KMS-11 (cell line): ENCODE data around the gene CSMD2.

Experiments used
- H2AFZ ChIP-seq: fragments of 200-600 bp; sonication (generic); 2 replicates; pipeline ENCODE4 v1.6.1; 2016; ENCODE audit warnings: antibody characterized with exemption, mixed run types, low read depth
- H3K27ac ChIP-seq: fragments of 200-600 bp; sonication (generic); 2 replicates; pipeline ENCODE4 v1.6.1; 2016; ENCODE audit warnings: mild to moderate bottlenecking, mixed run types
- H3K27me3 ChIP-seq: fragments of 200-600 bp; sonication (generic); 2 replicates; pipeline ENCODE4 v1.6.1; 2017; ENCODE audit warnings: mild to moderate bottlenecking, low read depth, mixed run types, moderate library complexity; ENCODE audit not compliant: insufficient read depth
- H3K36me3 ChIP-seq: fragments of 200-600 bp; sonication (generic); 2 replicates; pipeline ENCODE4 v1.6.1; 2017; ENCODE audit warnings: mild to moderate bottlenecking, mixed run types; ENCODE audit not compliant: insufficient read depth
- H3K4me1 ChIP-seq: fragments of 200-600 bp; sonication (generic); 2 replicates; pipeline ENCODE4 v1.6.1; 2016; ENCODE audit warnings: mild to moderate bottlenecking, low read depth, mixed run types; ENCODE audit not compliant: poor library complexity, severe bottlenecking
- H3K4me2 ChIP-seq: fragments of 200-600 bp; sonication (generic); 2 replicates; pipeline ENCODE4 v1.7.0; 2016; ENCODE audit warnings: mild to moderate bottlenecking, mixed run types
- H3K4me3 ChIP-seq: fragments of 200-600 bp; sonication (generic); IDR thresholded peaks from 2 replicates; pipeline ENCODE4 v1.6.1; 2017; ENCODE audit warnings: low read depth, low read length, mixed read lengths; ENCODE audit not compliant: insufficient read depth
- H3K79me2 ChIP-seq: fragments of 200-600 bp; sonication (generic); 2 replicates; pipeline ENCODE4 v1.6.1; 2016; ENCODE audit warnings: low read depth, mixed run types; ENCODE audit not compliant: insufficient read depth
- H3K9ac ChIP-seq: fragments of 200-600 bp; sonication (generic); 2 replicates; pipeline ENCODE4 v1.6.1; 2016; ENCODE audit warnings: mild to moderate bottlenecking, mixed run types
- H4K20me1 ChIP-seq: fragments of 200-600 bp; sonication (generic); 2 replicates; pipeline ENCODE4 v1.6.1; 2016; ENCODE audit warnings: mild to moderate bottlenecking, mixed run types; ENCODE audit not compliant: insufficient read depth
- CTCF ChIP-seq: fragments of 200-600 bp; sonication (generic); conservative IDR thresholded peaks from 2 replicates; pipeline ENCODE4 v1.6.1; 2017; ENCODE audit warnings: low read depth, mild to moderate bottlenecking, antibody characterized with exemption, low read length, moderate library complexity, mixed read lengths

The CSMD2 gene

GRCh38 chr1:34037109-34037508 lies 127.9 kb downstream of the CSMD2 start:
- H3K36me3 ChIP-seq: no peaks in the 10 kb centered on the region
- no peak overlapping the region for H3K27ac ChIP-seq
- H3K4me2 ChIP-seq: no peak overlapping the region
- no peak for TF ChIP-seq CTCF
- no peak overlapping the region for H2AFZ ChIP-seq
- no peaks in the 10 kb centered on the region for H4K20me1 ChIP-seq
- H3K79me2 ChIP-seq: no peaks in the 10 kb centered on the region
- H3K9ac ChIP-seq: no peak overlapping the region
- H3K4me3 ChIP-seq: no peak overlapping the region
- H3K4me1 ChIP-seq: no peaks in the 10 kb centered on the region
- H3K27me3 ChIP-seq: no peaks in the 10 kb centered on the region

- no peaks in the 10 kb centered on the region for H3K4me1 ChIP-seq
- no peaks in the 10 kb centered on the region for H3K79me2 ChIP-seq
- H3K9ac ChIP-seq: no peak overlapping the region
- no peak for TF ChIP-seq CTCF
- no peaks in the 10 kb centered on the region for H3K36me3 ChIP-seq
- H3K4me2 ChIP-seq: no peak overlapping the region
- no peak overlapping the region for H3K27ac ChIP-seq
- no peaks in the 10 kb centered on the region for H4K20me1 ChIP-seq
- no peaks in the 10 kb centered on the region for H3K27me3 ChIP-seq
- H2AFZ ChIP-seq: no peak overlapping the region
- H3K4me3 ChIP-seq: no peak overlapping the region
Observed at GRCh38 chr1:34034036-34034435, 131.0 kb downstream of the CSMD2 start.

- H3K4me1 ChIP-seq: no peaks in the 10 kb centered on the region
- no peak overlapping the region for H3K4me2 ChIP-seq
- H4K20me1 ChIP-seq: no peaks in the 10 kb centered on the region
- H2AFZ ChIP-seq: no peak overlapping the region
- no peak overlapping the region for H3K27ac ChIP-seq
- no peak overlapping the region for H3K4me3 ChIP-seq
- H3K9ac ChIP-seq: no peak overlapping the region
- H3K27me3 ChIP-seq: no peaks in the 10 kb centered on the region
- TF ChIP-seq CTCF: no peak
- H3K79me2 ChIP-seq: no peaks in the 10 kb centered on the region
- no peaks in the 10 kb centered on the region for H3K36me3 ChIP-seq
Observed at GRCh38 chr1:34029954-34030353, 135.1 kb downstream of the CSMD2 start.

- no peaks in the 10 kb centered on the region for H4K20me1 ChIP-seq
- no peak for TF ChIP-seq CTCF
- no peak overlapping the region for H3K27ac ChIP-seq
- no peaks in the 10 kb centered on the region for H3K79me2 ChIP-seq
- no peak overlapping the region for H3K9ac ChIP-seq
- H3K4me2 ChIP-seq: no peak overlapping the region
- no peak overlapping the region for H3K4me3 ChIP-seq
- no peaks in the 10 kb centered on the region for H3K4me1 ChIP-seq
- H3K27me3 ChIP-seq: no peaks in the 10 kb centered on the region
- no peak overlapping the region for H2AFZ ChIP-seq
- no peaks in the 10 kb centered on the region for H3K36me3 ChIP-seq
Observed at GRCh38 chr1:34029515-34029914, 135.5 kb downstream of the CSMD2 start.
